A549 (cell line): ENCODE measurements around the gene PDCL2. TPM values are rescaled to one million over a fixed set of nuclear protein-coding genes. Genes with fewer than 3 reads are reported as not detected.

ENCODE experiments used
- ATAC-seq, 2 experiments: fragments of 200-7000 bp in 1 of 2; fragments of >200 bp in 1 of 2; cut with Nextera tagmentation in 1 of 2; cut with Tn5 transposase in 1 of 2; 3 replicates each; pipeline versions ENCODE4 v1.8.0 to v1.9.1; 2018 to 2020; ENCODE audit warnings: mild to moderate bottlenecking in 1 of 2, moderate library complexity in 1 of 2
- CTCF ChIA-PET: fragments of 300-600 bp; sonication (Branson Sonifier 250); formaldehyde crosslinking; extraction: SDS; loops from one replicate; lab custom pipeline; 2021; ENCODE audit warnings: antibody characterized with exemption, inconsistent platforms; lab: Yijun Ruan, JAX
- POLR2A ChIA-PET: fragments of 350-600 bp; formaldehyde crosslinking; extraction: SDS; loops from one replicate; lab custom pipeline; 2021; ENCODE audit warnings: antibody characterized with exemption, inconsistent platforms; lab: Yijun Ruan, JAX
- DNase-seq, 2 experiments: peaks; one replicate each; pipeline versions ENCODE4 v3.0.0 to v3.0.0-alpha.2; 2011 to 2016; ENCODE audit warnings: low read depth in 1 of 2, low spot score in 1 of 2
- FAIRE-seq: peaks from 2 replicates; lab custom pipeline; 2011; peaks lifted over from hg19 to GRCh38; lab: Jason Lieb, UNC
- H3K27ac ChIP-seq, 2 experiments: fragments of >200 bp; sonication (Bioruptor Twin); formaldehyde crosslinking; 3 replicates each; pipeline ENCODE4 v1.5.1; 2016 to 2017
- H3K4me1 ChIP-seq: fragments of >200 bp; sonication (Bioruptor Twin); formaldehyde crosslinking; 3 replicates; pipeline ENCODE4 v1.6.1; 2016
- H3K4me2 ChIP-seq: fragments of >200 bp; sonication (Bioruptor Twin); formaldehyde crosslinking; 3 replicates; pipeline ENCODE4 v1.6.1; 2016
- H3K4me3 ChIP-seq: fragments of >200 bp; sonication (Bioruptor Twin); formaldehyde crosslinking; 3 replicates; pipeline ENCODE4 v1.5.1; 2016
- H3K9me3 ChIP-seq: fragments of >200 bp; sonication (Bioruptor Twin); formaldehyde crosslinking; 3 replicates; pipeline ENCODE4 v1.6.1; 2016
- CBX2 ChIP-seq: fragments of 200-600 bp; sonication (generic); IDR thresholded peaks from 2 replicates; pipeline ENCODE4 v1.6.1; 2016; ENCODE audit warnings: low read depth, mild to moderate bottlenecking, borderline replicate concordance
- CBX8 ChIP-seq: fragments of 200-600 bp; sonication (generic); IDR thresholded peaks from 2 replicates; pipeline ENCODE4 v1.6.1; 2016
- CHD4 ChIP-seq: fragments of 200-600 bp; sonication (generic); IDR thresholded peaks from 2 replicates; pipeline ENCODE4 v1.6.1; 2016; ENCODE audit warnings: antibody characterized with exemption, mild to moderate bottlenecking, borderline replicate concordance
- EHF ChIP-seq: fragments of 250-450 bp; sonication (Bioruptor Pico); IDR thresholded peaks from 2 replicates; pipeline ENCODE4 v1.5.0; 2020; ENCODE audit warnings: mild to moderate bottlenecking
- EP300 ChIP-seq, 2 experiments: fragments of >200 bp; sonication (Bioruptor Twin); formaldehyde crosslinking; IDR thresholded peaks; 2 replicates in 1 of 2; 3 replicates in 1 of 2; pipeline ENCODE4 v1.6.1; 2016 to 2017
- GATA3 ChIP-seq: IDR thresholded peaks from 2 replicates; pipeline ENCODE4 v1.6.1; 2012; ENCODE audit warnings: borderline replicate concordance
- HDAC2 ChIP-seq: fragments of 200-600 bp; sonication (generic); IDR thresholded peaks from 2 replicates; pipeline ENCODE4 v1.6.1; 2016
- HOXB13 ChIP-seq: fragments of 250-450 bp; sonication (Bioruptor Pico); IDR thresholded peaks from 2 replicates; pipeline ENCODE4 v1.5.0; 2020; ENCODE audit warnings: low read depth, mild to moderate bottlenecking, moderate library complexity
- MAZ ChIP-seq: fragments of 150-350 bp; IDR thresholded peaks from 2 replicates; pipeline ENCODE4 v1.6.1; 2014; ENCODE audit warnings: antibody characterized with exemption, low read depth, low read length, borderline replicate concordance
- MYC ChIP-seq: IDR thresholded peaks from 2 replicates; pipeline ENCODE4 v1.6.1; 2012; ENCODE audit warnings: mild to moderate bottlenecking, inconsistent platforms, low read length, improper control_type of control experiment, borderline replicate concordance
- PHF8 ChIP-seq: fragments of 200-600 bp; sonication (generic); IDR thresholded peaks from 2 replicates; pipeline ENCODE4 v1.6.1; 2016; ENCODE audit warnings: low read depth, mild to moderate bottlenecking, antibody characterized with exemption, moderate library complexity, borderline replicate concordance
- RFX5 ChIP-seq: fragments of 450-650 bp; IDR thresholded peaks from 2 replicates; pipeline ENCODE4 v1.7.1; 2014; ENCODE audit warnings: antibody characterized with exemption, mild to moderate bottlenecking, moderate library complexity
- SMC3 ChIP-seq: fragments of >200 bp; sonication (Bioruptor Twin); formaldehyde crosslinking; IDR thresholded peaks from 3 replicates; pipeline ENCODE4 v1.6.1; 2018; ENCODE audit warnings: inconsistent platforms
- TFCP2L1 ChIP-seq: fragments of 250-450 bp; sonication (Bioruptor Pico); IDR thresholded peaks from 2 replicates; pipeline ENCODE4 v1.5.0; 2021; ENCODE audit warnings: mild to moderate bottlenecking
- TP53 ChIP-seq: fragments of 250-450 bp; sonication (Bioruptor Pico); IDR thresholded peaks from 2 replicates; pipeline ENCODE4 v1.5.0; 2021; ENCODE audit warnings: mild to moderate bottlenecking, moderate library complexity
- WGBS: methylation state at CpG from one replicate; pipeline ENCODE4 v1.1.6; 2017; ENCODE audit errors: missing lambda C conversion rate; 5-methylcytosine and 5-hydroxymethylcytosine counted together
- polyA plus RNA-seq, 4 experiments: library from polyadenylated mRNA; depleted of rRNA in 3 of 4; stranded (reverse); fragments of >200 nt; fragmentation: RNase III in 1 of 4; extraction: RNeasy Plus Mini Kit Qiagen cat#74134 plus additional on column Dnase treatment in 1 of 4; gene quantifications; 2 replicates in 3 of 4; 3 replicates in 1 of 4; pipeline ENCODE4 v1.2.3, GENCODE V29; 2011 to 2017
- TF ChIP-seq, protein P1 (sequence below): fragments of 250-450 bp; sonication (Bioruptor Pico); IDR thresholded peaks from 2 replicates; pipeline ENCODE4 v1.5.0; 2020; ENCODE audit warnings: low read depth, mild to moderate bottlenecking, moderate library complexity
- TF ChIP-seq, protein P2 (sequence below): fragments of 150-350 bp; IDR thresholded peaks from 2 replicates; pipeline ENCODE4 v1.6.1; 2014; ENCODE audit warnings: low read depth, mild to moderate bottlenecking, low read length
- TF ChIP-seq, protein P3 (sequence below): IDR thresholded peaks from 2 replicates; pipeline ENCODE4 v1.6.1; 2012; ENCODE audit warnings: low read depth, borderline replicate concordance
- TF ChIP-seq, protein P4 (sequence below): fragments of 200-600 bp; sonication (generic); IDR thresholded peaks from 2 replicates; pipeline ENCODE4 v1.6.1; 2016; ENCODE audit warnings: antibody characterized with exemption, mild to moderate bottlenecking, moderate library complexity
- TF ChIP-seq, protein P5 (sequence below): fragments of 450-650 bp; IDR thresholded peaks from 2 replicates; pipeline ENCODE4 v1.6.1; 2014; ENCODE audit warnings: antibody characterized with exemption
- TF ChIP-seq, protein P6 (sequence below): IDR thresholded peaks from 2 replicates; pipeline ENCODE4 v1.6.1; 2012

The PDCL2 gene
- polyA plus RNA-seq, 2 of the 4 experiments (the other 2 are of a cell fraction), result not detected

DNA sequence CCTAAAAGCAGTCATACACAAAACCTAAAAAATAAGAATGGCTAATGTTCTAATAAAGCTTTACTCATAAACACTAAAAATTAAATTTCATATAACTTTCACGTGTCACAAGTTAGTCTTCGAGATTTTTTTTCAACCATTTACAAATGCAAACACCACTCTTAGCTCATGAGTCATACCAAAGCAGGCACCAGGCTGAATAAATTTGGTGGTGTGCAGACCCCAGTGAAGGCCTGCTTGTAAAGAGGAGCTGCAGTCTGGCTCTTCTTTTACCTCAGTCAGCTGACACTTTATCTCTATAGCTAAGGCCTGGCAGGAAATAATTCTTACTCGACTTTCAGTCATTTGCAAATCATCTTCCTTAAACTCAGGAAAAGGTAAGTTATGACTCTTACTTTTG is 82.8 kb downstream of the PDCL2 start:
- CTCF ChIA-PET, result interaction anchor here (1.6 kb wide), 1 partner anchor 164 kb away, joined by 6 read pairs; the partner anchor contains the start of gene SRD5A3
- no peaks in the 10 kb centered on the region for H3K9me3 ChIP-seq
- H3K4me2 ChIP-seq, result no peak overlapping the region
- ATAC-seq (no peak), DNase-seq (no peak), FAIRE-seq (no peak)
- no peak overlapping the region for H3K4me3 ChIP-seq
- 75% methylated on average over 3 of the region's 3 CpGs for WGBS
- POLR2A ChIA-PET, result no interaction called here
- H3K27ac ChIP-seq, result no peak overlapping the region
- TF ChIP-seq TFCP2L1 (CRISPR knock-in tag), result no peak
- TF ChIP-seq, protein P1, sequence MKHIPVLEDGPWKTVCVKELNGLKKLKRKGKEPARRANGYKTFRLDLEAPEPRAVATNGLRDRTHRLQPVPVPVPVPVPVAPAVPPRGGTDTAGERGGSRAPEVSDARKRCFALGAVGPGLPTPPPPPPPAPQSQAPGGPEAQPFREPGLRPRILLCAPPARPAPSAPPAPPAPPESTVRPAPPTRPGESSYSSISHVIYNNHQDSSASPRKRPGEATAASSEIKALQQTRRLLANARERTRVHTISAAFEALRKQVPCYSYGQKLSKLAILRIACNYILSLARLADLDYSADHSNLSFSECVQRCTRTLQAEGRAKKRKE, result no peak
- TF ChIP-seq EP300 (IDR thresholded peaks at IDR 0.05), result no peak
- TF ChIP-seq, protein P2, sequence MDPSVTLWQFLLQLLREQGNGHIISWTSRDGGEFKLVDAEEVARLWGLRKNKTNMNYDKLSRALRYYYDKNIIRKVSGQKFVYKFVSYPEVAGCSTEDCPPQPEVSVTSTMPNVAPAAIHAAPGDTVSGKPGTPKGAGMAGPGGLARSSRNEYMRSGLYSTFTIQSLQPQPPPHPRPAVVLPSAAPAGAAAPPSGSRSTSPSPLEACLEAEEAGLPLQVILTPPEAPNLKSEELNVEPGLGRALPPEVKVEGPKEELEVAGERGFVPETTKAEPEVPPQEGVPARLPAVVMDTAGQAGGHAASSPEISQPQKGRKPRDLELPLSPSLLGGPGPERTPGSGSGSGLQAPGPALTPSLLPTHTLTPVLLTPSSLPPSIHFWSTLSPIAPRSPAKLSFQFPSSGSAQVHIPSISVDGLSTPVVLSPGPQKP, result no peak
- no peak for TF ChIP-seq GATA3
- TF ChIP-seq SMC3, result no peak
- 0 out of 3 replicates have a peak, but pooled peaks cover 4% of the 10 kb centered on the region for H3K4me1 ChIP-seq

DNA sequence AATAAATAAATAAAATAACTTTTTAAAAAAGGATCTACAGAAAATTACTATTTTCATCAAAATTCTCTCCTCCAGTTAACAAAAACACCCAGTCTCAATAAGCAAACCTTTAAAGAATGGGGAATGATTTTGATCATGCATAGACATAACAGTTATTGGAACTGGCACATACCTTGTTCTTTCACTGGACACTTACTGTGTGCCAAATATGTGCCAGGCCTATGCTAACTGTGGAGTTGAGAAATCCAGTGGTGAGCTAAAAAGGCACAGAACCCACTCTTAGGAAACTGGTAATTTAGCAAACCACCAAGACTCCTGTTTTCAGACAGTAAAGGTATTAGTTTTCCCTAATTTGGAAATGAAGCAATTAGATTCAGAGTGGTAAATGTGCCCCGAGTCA is 84.4 kb downstream of the PDCL2 start:
- no peak for DNase-seq
- FAIRE-seq, result no peak
- ChIA-PET CTCF (no interaction called here), POLR2A (no interaction called here)
- no peak overlapping the region for H3K4me2 ChIP-seq
- ATAC-seq, result no peak
- H3K27ac ChIP-seq, result no peak overlapping the region
- TF ChIP-seq, protein P3, sequence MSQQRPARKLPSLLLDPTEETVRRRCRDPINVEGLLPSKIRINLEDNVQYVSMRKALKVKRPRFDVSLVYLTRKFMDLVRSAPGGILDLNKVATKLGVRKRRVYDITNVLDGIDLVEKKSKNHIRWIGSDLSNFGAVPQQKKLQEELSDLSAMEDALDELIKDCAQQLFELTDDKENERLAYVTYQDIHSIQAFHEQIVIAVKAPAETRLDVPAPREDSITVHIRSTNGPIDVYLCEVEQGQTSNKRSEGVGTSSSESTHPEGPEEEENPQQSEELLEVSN, result no peak
- TF ChIP-seq RFX5 (no peak), HDAC2 (no peak), HOXB13 (CRISPR knock-in tag) (no peak), EHF (CRISPR knock-in tag) (no peak), MAZ (no peak), MYC (no peak), CBX8 (no peak), TP53 (CRISPR knock-in tag) (no peak), CBX2 (no peak), PHF8 (no peak), CHD4 (no peak)
- TF ChIP-seq, protein P4, sequence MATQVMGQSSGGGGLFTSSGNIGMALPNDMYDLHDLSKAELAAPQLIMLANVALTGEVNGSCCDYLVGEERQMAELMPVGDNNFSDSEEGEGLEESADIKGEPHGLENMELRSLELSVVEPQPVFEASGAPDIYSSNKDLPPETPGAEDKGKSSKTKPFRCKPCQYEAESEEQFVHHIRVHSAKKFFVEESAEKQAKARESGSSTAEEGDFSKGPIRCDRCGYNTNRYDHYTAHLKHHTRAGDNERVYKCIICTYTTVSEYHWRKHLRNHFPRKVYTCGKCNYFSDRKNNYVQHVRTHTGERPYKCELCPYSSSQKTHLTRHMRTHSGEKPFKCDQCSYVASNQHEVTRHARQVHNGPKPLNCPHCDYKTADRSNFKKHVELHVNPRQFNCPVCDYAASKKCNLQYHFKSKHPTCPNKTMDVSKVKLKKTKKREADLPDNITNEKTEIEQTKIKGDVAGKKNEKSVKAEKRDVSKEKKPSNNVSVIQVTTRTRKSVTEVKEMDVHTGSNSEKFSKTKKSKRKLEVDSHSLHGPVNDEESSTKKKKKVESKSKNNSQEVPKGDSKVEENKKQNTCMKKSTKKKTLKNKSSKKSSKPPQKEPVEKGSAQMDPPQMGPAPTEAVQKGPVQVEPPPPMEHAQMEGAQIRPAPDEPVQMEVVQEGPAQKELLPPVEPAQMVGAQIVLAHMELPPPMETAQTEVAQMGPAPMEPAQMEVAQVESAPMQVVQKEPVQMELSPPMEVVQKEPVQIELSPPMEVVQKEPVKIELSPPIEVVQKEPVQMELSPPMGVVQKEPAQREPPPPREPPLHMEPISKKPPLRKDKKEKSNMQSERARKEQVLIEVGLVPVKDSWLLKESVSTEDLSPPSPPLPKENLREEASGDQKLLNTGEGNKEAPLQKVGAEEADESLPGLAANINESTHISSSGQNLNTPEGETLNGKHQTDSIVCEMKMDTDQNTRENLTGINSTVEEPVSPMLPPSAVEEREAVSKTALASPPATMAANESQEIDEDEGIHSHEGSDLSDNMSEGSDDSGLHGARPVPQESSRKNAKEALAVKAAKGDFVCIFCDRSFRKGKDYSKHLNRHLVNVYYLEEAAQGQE, result no peak
- TF ChIP-seq, protein P2, result no peak
- TF ChIP-seq, protein P1, result no peak
- TF ChIP-seq, protein P5, sequence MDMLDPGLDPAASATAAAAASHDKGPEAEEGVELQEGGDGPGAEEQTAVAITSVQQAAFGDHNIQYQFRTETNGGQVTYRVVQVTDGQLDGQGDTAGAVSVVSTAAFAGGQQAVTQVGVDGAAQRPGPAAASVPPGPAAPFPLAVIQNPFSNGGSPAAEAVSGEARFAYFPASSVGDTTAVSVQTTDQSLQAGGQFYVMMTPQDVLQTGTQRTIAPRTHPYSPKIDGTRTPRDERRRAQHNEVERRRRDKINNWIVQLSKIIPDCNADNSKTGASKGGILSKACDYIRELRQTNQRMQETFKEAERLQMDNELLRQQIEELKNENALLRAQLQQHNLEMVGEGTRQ, result no peak
- TF ChIP-seq, protein P6, sequence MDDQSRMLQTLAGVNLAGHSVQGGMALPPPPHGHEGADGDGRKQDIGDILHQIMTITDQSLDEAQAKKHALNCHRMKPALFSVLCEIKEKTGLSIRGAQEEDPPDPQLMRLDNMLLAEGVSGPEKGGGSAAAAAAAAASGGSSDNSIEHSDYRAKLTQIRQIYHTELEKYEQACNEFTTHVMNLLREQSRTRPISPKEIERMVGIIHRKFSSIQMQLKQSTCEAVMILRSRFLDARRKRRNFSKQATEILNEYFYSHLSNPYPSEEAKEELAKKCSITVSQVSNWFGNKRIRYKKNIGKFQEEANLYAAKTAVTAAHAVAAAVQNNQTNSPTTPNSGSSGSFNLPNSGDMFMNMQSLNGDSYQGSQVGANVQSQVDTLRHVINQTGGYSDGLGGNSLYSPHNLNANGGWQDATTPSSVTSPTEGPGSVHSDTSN, result no peak
- 88% methylated on average over 1 of the region's 1 CpG for WGBS
- no peaks in the 10 kb centered on the region for H3K9me3 ChIP-seq
- peaks cover 8% of the 10 kb centered on the region; the same call in 2 of the 3 replicates for H3K4me1 ChIP-seq
- H3K4me3 ChIP-seq, result no peak overlapping the region
